HG03280 (cell line): ENCODE data around the gene ZNF358.

Experiments used
- ATAC-seq: cut with Tn5 transposase; IDR thresholded peaks from one replicate; pipeline ENCODE4 v1.9.1; 2021; ENCODE audit warnings: mild to moderate bottlenecking, moderate library complexity; ENCODE audit not compliant: unreplicated experiment

The ZNF358 gene

DNA sequence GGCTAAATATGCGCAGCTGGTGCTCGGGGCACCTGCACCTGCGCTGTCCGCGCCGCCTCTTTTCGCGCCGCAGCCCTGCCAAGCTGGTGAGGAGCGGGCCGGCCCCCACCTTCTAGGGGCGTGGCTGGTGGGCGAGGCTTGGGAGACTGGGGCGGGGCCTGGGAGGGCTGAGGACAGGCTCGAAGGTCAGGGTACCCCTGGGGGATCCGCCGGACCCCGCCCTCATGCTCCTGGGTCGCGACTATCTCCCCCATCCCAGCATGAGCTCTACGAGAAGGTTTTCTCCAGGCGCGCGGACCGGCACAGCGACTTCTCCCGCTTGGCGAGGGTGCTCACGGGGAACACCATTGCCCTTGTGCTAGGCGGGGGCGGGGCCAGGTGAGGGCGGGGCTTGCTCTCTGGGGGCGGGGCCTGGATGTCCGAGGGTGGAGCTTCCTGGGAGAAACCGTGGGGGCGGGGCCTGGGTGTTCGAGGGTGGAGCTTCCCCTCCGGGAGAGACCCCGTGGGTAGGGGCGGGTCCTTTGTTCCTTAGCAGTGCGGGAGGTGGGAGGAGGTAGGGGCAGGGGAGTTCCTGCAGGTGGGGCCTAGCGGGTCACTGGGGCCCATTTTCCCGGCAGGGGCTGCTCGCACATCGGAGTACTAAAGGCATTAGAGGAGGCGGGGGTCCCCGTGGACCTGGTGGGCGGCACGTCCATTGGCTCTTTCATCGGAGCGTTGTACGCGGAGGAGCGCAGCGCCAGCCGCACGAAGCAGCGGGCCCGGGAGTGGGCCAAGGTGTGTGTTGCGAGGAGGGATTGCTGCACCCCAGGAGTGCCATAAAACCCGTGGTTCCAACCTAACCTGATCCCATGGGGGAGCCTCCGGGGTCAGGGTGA, 39.3 kb downstream of the ZNF358 start:
- no peak for ATAC-seq

DNA sequence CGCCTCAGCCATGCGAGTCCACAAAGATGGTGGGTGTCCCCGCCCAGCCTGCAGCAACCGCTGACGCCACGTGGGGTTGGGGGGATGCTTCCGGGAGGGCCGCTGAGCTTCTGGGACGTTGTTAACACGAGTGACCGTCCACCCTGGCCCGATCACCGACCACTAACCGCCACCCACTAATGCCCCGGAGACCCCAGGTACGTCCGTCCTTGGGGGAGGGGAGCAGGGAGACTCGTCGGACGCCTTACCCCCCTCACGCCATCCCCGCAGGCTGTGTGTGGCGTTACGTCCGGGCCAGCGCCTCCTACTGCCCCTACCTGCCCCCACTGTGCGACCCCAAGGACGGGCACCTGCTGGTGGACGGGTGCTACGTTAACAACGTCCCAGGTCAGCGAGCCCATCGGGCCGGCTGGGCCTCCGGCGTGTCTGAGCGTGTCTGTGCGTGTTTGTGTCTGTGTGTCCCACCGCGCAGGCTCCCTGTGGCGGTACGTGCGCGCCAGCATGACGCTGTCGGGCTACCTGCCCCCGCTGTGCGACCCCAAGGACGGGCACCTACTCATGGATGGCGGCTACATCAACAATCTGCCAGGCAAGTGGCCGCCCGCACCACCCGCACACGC, 40.9 kb downstream of the ZNF358 start:
- ATAC-seq, result no peak

DNA sequence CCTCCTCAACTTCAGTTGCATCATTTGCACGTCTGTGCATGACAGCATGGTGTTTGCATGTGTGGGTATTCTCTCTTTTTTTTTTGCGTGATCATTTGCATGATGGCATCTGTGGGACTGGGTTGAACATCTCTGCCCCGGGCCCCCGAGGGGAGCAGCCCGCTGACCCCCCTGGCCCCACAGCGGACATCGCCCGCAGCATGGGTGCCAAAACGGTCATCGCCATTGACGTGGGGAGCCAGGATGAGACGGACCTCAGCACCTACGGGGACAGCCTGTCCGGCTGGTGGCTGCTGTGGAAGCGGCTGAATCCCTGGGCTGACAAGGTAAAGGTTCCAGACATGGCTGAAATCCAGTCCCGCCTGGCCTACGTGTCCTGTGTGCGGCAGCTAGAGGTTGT, 42.8 kb downstream of the ZNF358 start:
- no peak for ATAC-seq

DNA sequence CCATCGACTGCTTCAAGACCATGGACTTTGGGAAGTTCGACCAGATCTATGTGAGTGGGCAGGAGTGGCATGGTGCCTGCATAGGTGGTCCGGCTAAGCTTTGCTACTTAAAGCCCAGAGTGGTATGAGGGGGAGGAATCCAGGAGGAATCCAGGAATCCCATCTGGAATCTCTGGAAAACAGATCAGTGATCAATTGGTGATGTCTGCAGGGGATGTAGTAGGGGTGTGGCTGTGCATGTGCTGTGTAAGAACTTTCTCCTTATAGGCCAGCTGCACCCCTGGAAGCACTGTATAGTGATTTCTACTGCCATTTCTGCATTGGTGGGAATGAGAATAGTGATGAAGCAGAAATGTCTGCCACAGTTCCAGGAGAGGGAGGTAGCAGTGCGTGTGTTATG, 43.2 kb downstream of the ZNF358 start:
- no peak for ATAC-seq

DNA sequence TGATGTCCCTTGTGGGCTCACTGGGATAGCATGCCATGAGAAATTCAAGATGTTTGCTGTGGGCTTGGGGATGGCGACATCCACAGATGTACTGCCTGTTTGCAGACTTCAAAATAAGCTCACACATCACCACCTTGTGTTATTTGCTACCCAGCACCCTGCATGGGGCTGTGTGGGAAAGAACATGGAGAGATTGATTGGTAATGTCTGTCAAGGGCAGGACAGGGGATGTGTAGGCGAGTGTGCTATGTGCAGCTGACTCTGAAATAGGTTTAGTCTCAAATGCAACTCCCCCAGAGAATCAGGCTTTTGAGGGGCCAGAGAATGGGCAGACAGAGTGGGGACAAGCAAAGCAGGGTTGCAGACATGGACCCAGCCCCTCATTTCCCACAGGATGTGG, 44.4 kb downstream of the ZNF358 start:
- ATAC-seq, result no peak

DNA sequence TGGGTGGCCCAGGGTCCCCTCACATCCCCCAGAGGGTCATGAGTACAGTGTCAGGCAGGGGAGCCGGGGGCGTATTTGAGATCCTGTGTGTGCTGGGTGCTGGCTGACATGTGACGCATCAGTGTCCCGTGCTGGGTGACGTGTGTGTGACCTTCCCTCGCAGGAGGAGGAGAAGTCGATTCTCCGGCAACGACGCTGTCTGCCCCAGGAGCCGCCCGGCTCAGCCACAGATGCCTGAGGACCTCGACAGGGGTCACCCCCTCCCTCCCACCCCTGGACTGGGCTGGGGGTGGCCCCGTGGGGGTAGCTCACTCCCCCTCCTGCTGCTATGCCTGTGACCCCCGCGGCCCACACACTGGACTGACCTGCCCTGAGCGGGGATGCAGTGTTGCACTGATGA, 45.4 kb downstream of the ZNF358 start:
- ATAC-seq, result no peak

DNA sequence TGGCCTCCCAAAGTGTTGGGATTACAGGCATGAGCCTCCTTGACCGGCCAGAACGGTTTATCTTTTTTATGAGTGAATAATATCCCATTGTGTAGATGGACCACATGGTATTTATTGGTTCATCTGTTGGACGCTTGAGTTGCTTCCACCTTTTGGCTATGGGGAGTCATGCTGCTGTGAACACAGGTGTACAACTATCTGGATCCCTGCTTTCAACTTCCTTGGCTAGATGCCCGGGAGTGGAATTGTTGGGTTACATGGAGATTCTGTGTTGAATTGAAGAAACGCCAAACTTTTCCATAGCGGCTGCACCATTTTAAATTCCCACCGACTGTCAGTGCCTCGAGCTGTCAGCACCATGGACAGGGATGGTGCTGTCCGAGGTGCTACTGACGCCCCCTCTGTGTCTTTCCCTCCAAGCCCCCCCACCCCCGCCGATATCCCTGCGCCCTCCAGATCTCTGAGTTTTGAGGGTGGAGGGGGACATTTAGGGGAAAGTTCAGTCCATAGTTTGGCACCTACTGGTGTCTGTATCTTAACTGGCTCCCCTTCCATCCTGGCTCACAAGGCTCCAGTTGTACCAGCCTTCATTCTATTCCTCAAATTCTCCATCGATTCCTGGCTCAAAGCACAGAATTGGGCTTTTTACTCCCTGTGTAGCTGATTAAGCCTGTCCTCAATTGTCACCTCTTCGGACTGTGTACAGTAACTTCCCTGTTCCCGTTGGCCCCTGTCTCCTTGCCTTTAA, 46.9 kb downstream of the ZNF358 start:
- no peak for ATAC-seq

DNA sequence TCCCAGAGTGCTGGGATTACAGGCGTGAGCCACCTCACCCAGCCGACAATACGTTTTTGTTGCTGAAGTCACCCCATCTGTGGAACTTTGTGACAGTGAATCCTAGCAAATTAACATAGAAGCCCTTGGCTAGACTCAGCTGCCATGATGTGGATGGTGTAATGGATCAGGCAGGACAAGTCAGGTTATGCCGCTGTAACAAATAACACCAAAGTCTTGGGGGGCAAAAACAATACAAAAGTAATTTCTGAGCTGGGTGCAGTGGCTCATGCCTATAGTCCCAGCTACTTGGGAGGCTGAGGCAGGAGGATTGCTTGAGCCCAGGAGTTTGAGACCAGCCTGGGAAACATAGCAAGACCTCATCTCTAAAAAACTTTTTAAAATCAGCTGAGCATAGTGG, 49.0 kb downstream of the ZNF358 start:
- no peak for ATAC-seq

DNA sequence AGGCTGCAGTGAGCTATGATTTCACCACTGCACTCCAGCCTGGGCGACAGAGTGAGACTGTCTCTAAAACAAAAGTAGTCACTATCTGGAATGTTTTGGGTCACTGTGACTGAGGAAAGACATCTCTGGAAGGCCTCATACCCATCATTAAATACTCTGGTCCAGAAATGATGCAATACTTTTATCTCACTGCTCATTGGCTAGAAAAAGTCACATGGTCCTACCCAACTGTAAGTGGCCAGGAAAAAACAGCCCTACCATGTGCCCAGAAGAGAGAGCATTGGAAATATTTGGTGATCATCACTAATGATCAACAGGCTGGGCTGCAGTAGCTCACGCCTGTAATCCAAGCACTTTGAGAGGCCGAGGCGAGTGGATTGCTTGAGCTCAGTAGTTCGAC, 49.4 kb downstream of the ZNF358 start:
- ATAC-seq, result no peak
